Left lobe of liver (tissue), 2 donors: ENCODE results near the gene MDM2. TPM values are rescaled to one million over a fixed set of nuclear protein-coding genes. Genes with fewer than 3 reads are reported as not detected.
"Not testable (repeated sequence)": the region's sequence is repeated elsewhere in the genome, so short reads cannot be mapped to it uniquely, and the experiment has no call there.

ENCODE experiments used
- ATAC-seq: fragments of 200-7000 bp; cut with Tn5 transposase; one replicate; pipeline ENCODE4 v1.9.1; 2020; ENCODE audit warnings: mild to moderate bottlenecking, moderate library complexity
- DNase-seq: peaks from one replicate; pipeline ENCODE4 v3.0.0-alpha.2; 2020; ENCODE audit warnings: low spot score
- total RNA-seq: library from RNA; stranded (reverse); gene quantifications from one replicate; pipeline ENCODE4 v1.2.1, GENCODE V29; 2021
- donor health status: DM: no; HTN: no; CAD: no; lungs with moderate emphysema.
- donor health status: DM: no; HTN: yes; CAD: no.

The MDM2 gene
- total RNA-seq, 1 donor from 2014 or later = 49.2 TPM

GRCh38 chr12:68804657-68805591 lies 3.1 kb upstream of the MDM2 start:
- ATAC-seq (peak; percentile 44), DNase-seq (peak; percentile 82)

- DNase-seq = no peak
- no peak for ATAC-seq
Observed at GRCh38 chr12:68805592-68806120, 2.3 kb upstream of the MDM2 start.

- no peak for DNase-seq
- ATAC-seq = no peak
Observed at GRCh38 chr12:68806488-68807237, 1.3 kb upstream of the MDM2 start.

GRCh38 chr12:68807274-68807575 lies 752 bp upstream of the MDM2 start:
- peak; percentile 66 for DNase-seq
- ATAC-seq = not testable (repeated sequence)

GRCh38 chr12:68808388-68809189 lies 612 bp downstream of the MDM2 start:
- peak; percentile 58 for ATAC-seq
- DNase-seq = peak; percentile 88

GRCh38 chr12:68809190-68810026 lies 1.4 kb downstream of the MDM2 start:
- no peak for ATAC-seq
- no peak for DNase-seq

GRCh38 chr12:68810027-68810389 lies 2.0 kb downstream of the MDM2 start:
- not testable (repeated sequence) for ATAC-seq, DNase-seq

GRCh38 chr12:68811573-68811972 lies 3.6 kb downstream of the MDM2 start:
- ATAC-seq = not testable (repeated sequence)

GRCh38 chr12:68812553-68813241 lies 4.7 kb downstream of the MDM2 start:
- ATAC-seq = no peak

More at GRCh38 chr12:68811573-68811972, 3.6 kb downstream of the MDM2 start:
- not testable (repeated sequence) for DNase-seq

GRCh38 chr12:68813242-68813593 lies 5.2 kb downstream of the MDM2 start:
- DNase-seq (no peak), ATAC-seq (no peak)

More at GRCh38 chr12:68812553-68813241, 4.7 kb downstream of the MDM2 start:
- DNase-seq = no peak

GRCh38 chr12:68814490-68815231 lies 6.7 kb downstream of the MDM2 start:
- ATAC-seq (no peak), DNase-seq (no peak)

GRCh38 chr12:68815232-68815927 lies 7.4 kb downstream of the MDM2 start:
- DNase-seq = no peak

GRCh38 chr12:68815928-68816800 lies 8.2 kb downstream of the MDM2 start:
- DNase-seq (no peak), ATAC-seq (no peak)

More at GRCh38 chr12:68815232-68815927, 7.4 kb downstream of the MDM2 start:
- peak; percentile 25 for ATAC-seq

GRCh38 chr12:68819481-68819880 lies 11.5 kb downstream of the MDM2 start:
- ATAC-seq = not testable (repeated sequence)

GRCh38 chr12:68821357-68822188 lies 13.6 kb downstream of the MDM2 start:
- peak; percentile 26 for ATAC-seq
- no peak for DNase-seq

More at GRCh38 chr12:68819481-68819880, 11.5 kb downstream of the MDM2 start:
- not testable (repeated sequence) for DNase-seq

- DNase-seq (no peak), ATAC-seq (no peak)
Observed at GRCh38 chr12:68823696-68824095, 15.7 kb downstream of the MDM2 start.
